AG20443 (cell line): ENCODE data around the gene ANKRD39.
A peak's percentile ranks its signal among the peaks of the same experiment; 100 is the strongest.

Source experiments
- DNase-seq: peaks from one replicate; pipeline ENCODE4 v3.0.0; 2012; ENCODE audit warnings: low spot score, mixed read lengths

The ANKRD39 gene

DNA sequence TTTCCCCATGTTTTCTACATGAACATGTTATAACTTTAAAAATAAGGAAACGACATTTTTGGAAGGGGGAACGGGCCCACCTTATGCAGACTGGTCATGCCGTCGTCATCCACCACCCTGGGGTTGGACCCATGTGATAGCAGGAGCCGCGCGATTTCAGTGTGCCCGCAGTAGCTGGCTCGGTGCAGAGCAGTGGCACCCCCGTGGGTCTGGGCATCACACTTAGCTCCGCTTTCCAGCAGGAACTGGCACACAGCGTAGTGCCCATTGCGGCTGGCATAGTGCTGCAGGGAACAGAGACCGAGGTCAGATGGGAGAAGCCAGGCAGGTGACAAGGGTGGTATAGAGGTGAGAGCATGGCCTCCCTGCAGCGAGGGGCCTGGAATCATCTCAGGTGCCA lies 4.5 kb downstream of the ANKRD39 start:
- DNase-seq = no peak

DNA sequence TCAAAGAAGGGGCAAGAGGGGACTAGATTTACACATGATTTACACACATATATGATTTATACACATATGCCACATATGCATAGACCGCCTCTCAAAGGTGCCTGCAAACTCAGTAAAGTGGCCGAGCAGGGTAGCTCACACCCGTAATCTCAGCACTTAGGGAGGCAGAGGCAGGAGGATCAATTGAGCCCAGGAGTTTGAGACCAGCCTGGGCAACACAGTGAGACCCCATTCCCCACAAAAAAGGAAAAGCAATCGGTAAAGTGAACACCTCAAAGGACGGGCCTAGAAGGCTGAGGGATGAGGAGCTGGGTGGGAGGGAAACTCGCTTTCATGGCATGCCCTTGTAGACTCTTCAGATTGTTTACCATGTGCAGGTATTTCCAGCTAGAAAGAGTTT lies 5.1 kb downstream of the ANKRD39 start:
- no peak for DNase-seq

DNA sequence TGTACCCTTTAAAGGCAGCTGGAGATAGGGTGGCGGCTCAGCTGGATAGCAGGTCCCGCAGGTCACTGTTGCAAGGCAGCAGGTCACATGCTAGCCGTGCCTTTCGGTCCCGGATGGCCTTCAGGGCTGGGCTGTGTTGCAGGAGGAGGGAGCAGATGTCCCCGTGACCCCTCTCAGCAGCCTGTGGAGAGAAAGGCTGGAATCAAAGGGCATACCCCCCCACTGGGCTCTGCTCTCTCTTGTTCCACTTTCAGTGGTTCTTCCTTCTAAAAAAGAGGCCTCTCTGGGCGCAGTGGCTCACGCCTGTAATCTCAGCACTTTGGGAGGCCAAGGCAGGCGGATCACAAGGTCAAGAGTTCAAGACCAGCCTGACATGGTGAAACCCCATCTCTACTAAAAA lies 9.6 kb downstream of the ANKRD39 start:
- no peak for DNase-seq

DNA sequence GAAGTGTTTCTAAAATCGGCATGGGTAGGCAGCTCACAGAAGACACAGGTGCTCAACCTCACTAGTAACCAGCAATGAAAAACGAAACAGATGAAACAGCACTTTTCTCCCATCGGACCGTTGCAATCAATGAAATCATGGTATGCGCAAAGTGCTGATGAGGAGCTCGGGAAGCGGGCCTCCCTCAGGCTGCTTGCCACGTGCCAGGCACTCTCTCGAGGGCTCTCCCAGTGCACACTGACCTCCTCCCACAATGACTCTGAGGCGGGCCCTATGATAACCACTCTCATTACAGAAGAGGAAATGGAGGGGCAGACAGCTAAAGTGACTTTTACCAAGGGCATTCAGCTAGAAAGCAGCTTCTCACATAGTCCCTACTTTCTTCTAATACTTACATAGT lies 10.2 kb downstream of the ANKRD39 start:
- no peak for DNase-seq

DNA sequence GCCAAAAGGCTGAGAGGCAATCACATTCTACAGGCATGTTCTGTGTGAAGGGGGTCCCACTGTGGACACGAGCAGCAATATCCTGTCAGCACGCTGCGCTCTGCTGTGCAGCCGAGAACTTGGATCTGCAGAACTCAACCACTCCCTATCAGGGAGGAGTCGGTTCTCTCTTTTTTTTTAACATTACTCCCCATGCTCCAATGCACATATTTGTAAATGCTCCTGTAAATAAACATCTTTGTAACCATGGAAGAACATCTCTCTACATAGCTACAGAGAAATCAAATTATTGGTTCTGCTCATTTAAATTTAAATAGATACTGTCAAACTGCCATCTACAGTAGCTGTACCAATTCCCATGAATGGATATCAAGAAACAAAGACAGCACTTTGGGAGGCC lies 11.0 kb downstream of the ANKRD39 start:
- DNase-seq = no peak

DNA sequence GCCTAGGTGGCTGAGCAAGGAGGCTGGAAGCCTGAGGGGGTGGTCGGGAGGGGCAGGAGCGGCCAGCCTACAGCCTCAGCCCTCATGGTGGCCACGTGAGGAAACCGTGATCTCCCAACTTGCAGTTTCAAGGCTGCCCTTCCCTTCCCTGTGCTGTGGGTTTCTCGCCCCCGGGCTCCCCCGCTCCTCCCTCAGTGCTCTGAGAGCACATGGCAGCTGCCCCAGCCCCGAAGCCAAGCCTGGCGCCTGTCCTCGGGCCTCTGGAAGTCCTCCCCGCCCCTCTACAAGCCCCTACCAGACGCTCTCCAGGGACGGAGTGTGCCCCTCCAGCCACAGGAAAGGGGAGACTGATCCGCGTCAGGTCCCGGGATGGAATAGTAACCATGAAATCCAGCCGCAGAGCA lies 13.4 kb downstream of the ANKRD39 start:
- DNase-seq = no peak

DNA sequence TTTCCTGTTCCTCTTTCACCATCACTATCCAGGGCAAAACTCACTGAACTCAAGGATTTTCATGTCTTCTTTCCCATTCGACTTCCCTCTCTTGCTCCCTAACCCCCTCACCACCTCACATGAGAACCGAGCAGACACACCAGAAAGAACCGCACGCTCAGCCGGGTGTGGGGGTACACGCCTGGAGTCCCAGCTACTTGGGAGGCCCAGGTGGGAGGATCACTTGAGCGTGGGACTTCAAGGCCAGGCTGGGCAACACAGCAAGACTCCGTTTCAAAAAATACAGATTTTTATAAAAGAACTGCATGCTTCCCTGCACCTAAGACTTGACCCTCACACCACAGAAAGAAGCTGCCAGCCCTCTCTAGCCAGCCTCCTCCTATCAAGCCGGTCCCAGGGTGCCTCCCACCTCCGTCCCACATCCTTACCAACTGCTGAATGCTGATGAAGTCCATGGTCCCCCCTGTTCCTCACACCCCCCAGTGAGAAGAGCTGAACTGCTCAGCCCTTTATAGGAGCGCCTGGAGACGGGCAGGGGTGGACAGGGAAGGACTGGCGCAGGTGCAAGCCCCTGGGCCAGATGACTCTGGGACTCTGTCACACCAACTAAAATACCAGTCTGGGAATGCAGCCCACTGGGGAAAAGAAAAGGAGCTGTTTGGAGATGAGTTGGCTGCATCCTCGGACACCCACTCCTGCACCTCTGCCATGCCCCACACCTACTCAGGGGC lies 14.1 kb downstream of the ANKRD39 start, which contains the start of gene ANKRD23:
Gene ANKRD23, minus strand, starts transcription at position 484 of the 731 bp plus-strand sequence. Its CDS starts 29 bp downstream, at position 455.
- DNase-seq = no peak

DNA sequence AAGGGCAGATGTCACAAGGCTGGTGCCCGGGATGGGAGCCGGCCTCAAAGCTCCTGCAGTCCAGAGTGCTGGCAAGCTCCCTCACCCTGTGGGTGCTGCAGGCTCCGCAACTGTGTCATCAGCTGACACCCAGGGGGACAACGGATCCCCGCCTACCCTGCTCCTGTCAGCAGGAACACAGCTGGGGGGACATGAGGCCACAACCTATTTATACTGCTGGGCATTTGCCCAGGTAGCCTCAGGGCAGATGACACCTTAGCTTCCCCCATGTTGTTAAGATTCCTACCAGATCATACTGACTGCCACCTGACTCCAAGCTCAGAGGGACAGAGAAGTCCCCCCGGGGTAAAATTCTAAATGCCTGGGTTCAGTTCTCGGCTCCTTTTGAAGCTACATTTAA lies 15.2 kb downstream of the ANKRD39 start:
- no peak for DNase-seq

DNA sequence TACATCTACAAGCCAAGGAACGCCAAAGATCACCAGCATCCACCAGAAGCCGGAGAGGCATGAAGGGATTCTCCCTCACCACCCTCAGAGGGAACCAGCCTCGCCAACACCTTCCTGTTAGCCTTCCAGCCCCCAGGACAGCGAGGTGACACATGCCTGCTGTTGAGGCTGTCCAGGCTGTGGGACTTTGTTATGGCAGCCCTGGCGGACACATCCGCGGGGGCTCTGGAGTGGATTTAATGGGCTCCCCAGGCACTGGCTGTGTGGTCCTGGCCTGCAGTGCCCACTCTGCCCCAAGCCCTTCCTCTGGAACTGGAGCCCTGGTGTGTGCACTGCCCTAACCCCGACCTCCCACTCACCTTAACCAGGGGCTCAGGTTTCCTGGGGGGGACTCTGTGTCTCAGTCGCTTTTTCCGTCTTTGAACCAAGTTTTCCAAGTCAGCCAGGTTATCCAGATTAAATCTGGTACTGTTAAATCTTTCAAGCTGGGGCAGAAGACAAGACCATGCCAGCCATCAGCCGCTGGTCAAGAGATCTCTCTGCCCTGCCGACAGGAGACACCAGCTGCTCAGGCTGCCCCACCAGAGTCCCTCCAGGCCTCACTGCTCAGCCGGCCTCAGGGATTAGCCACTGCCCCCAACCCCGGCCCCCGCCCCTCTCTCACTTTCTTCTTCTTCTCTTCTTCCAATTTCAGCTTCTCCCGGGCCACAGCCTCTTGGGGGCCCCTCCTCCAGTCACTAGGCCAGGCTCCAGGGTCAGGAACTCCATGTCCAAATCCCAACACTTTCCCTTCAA lies 15.9 kb downstream of the ANKRD39 start:
- no peak for DNase-seq

DNA sequence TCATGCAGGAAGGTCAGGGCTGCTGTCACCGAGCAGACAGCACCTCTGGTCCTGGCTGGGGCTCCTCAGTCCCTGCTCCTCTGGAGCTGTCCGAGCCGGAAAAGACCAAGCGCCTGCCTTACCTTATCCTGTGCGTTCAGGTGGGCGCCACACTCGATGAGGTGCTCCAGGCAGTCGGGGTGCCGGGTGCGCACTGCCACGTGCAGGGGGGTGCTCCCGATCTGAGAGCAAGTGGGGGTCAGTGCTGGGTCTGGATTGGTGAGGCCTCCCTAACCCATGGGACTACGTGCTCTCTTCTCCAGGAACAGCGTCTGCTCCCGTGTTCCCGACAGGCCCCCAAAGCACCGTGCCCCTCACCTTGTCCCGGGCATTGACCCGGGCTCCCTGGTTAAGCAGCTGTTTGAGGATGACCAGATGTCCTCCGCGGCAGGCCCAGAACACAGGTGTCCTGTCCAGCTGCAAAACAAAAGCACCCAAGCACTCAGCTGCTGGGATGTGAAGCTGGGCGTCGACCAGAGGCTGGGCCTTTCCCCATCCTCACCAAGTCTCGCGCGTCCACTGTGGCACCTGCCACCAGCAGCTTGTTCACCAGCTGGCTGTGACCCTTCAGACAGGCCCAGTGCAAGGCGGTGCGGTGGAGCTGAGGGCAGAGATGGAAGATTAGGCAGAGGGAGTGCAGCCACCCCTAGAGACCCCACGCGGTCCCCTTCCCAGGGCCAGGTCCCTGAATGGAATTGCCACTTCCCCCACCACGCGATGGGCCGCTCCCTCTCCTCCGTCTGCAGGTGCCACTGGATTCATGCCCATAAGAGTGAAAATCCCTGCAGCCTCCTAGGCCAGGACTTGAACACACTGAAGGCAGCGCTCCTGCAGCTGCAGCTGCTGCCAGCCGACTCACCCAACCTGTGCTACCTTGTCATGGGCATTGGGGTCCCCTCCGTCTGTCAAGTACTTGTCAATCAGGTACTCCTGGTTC lies 17.7 kb downstream of the ANKRD39 start:
- no peak for DNase-seq

DNA sequence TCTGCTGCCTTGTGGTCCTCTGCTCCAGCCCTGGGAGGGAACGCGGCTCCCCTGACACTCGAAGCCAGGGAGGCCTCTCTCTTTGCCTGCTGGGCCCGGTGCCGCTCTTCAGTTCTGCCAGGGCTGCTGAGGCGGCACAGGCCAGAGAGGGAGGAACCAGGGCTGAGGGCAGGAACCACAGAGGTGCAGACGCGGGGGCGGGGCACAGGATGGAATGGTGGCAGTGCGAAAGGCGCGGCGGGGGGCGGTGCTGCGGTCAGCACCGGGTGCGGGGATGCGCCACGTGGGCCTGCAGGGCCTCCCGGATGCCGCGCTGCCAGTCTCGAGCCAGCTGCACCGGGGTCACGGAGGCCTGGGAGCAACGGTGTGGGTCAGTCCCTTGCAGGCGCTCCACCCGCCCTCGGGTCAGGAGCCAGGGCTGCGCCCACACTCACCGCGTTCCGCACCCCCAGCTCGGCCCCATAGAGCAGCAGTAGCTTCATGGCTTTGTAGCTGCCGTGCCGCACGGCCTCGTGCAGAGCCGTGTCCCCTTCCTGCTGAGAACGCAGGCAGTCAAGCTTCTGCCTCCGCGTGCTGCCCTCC lies 18.4 kb downstream of the ANKRD39 start:
- no peak for DNase-seq

DNA sequence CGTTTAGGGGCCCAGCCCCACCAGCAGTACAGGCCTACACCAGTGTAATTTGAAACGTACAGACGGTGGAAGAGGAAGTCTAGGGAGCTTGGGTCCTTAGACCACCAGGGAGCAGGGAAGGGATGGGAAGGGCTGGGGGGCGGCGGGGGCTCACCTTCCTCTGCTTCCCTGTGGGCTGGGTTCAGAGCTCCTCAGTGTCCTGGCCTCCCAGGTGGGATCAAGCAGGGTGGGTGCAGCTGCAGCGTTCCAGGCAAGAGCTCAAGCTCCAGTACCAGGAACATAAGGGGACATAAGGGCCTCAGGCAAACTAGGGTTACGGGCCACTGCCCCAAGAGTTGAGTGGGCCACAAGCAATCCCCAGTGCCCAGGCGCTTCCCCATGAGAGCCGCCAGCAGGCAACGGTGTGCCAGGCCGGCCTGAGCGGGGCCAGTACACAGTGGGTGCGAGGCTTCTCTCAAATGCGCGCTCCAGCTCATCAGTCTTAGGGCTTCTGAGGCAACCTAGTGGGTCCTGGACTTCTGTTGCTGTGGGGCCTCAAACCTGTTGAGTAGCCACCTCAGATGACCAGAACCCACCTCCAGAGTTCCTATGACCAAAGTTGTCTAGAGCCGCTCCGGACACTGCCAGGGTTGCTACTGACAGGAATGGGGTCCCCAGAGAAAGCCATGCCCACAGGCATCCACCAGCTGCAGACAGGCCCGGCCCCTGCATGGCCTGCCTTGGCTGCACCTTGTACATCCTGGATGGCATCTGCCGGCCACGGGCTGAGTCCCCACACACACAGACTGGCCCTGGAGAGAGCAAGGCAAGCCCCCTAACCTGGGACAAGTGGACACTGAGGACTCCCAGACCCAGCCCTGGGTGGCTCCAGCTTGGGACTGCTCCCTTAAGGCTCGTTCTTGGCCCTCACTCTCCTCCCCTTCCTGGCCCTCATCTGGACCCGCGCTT lies 19.2 kb downstream of the ANKRD39 start:
- DNase-seq = no peak

DNA sequence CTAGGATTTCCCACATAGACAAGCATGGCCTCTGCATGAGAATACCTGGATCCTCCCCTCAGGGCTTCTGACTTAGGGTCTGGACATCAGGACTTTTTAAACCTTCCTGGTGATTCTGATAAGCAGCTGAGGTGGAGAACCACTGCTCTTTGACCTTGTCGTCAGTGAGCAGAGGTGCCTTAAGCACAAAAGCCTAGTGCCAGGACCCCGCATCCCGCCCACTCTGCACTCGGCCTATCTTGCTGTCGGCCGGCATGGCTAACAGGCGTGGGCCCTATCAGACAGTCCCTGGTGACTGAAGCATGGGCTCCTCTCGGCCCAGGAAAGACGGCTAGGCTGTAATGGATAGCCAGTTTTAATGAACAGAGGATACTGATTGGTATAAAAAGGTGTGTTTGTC lies 20.2 kb downstream of the ANKRD39 start:
- DNase-seq = no peak

DNA sequence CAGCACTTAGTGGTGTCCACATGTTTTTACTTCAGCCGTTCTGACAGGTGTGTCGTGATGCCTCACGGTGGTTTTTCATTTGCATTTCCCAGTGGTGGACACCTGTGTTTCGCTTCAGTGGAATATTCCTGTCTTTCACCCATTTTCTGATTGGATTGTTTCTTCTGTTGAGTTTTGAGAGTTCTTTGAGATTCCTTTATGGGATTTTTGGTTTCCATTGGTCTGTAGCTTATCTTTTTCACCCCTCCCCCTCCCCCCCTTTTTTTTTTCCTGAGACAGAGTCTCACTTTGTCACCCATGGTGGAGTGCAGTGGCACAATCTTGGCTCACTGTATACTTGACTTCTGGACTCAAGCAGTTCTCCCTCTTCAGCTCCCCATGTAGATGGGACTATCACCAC lies 22.0 kb downstream of the ANKRD39 start:
- DNase-seq = no peak

DNA sequence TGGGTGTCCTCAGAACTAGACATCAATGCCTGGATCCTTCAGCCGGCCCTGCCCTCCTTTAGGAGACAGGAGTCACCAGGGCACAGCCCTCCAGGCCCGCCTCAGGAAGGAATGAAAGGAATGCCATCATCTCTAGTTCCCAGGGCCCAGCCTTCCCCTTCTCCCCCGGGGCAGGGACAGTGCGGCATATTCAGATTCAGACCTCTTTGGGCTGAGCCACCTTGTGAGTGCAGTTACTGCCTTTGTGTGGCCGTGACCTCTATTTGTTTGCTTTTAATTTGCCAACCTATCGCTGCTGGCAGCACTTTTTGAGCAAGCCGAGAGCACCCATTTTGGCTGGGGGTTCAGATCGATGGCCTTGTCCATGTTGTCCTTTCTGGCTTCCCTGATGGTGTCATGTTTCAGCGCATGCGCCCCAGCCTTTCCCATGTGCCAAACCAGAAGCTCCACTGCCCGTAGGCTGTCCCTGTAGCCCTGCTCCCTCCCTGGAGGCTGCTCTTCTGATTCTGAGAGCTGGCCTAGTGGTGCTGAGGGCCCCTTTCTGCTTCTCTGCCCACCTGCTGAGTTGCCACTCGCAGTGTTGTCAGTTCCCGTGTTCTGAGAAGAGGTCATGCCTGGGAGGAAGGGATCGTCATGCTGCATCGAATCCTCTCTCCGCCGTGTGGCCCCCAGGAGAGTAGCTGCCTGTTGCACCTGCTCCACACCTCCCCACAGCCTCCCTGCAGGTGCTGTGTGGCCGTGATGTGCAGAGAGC lies 24.9 kb downstream of the ANKRD39 start:
- peak; percentile 80 for DNase-seq

DNA sequence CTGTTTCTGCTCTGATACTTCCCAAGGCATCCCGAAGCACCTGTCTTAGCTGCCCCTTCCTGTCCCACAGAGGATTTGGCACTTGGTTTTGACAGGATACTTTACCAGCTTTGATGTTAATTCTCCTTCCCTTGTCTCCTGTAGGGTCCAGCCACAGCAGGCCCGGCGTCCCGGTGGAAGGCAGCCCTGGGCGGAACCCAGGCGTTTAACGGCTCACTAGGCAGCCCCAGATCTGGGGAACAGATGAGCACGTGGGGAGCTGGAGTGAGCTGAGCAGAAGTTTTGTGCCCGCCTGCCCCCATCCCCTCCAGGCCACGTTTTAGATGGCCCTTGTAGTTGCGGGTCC lies 25.4 kb downstream of the ANKRD39 start:
- DNase-seq = no peak

DNA sequence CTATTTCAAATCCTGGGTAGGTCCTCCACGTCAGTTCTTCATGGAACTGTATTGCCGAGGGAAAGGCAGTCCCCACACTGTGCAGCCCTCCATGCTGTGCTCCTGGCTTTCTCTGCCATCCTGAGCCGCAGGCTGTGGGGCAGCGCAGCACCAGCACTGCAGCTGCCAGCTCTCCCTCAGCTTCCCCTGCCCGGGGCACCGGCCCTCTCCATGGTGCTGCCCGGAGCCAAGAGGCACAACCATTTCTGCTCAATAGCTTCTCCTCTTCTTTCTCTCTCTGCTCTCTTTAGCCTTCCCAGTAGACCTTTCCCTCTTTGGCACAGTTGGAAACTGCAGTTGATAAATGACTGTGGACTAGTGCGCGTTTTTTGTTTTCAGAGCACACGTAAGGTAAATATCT lies 26.1 kb downstream of the ANKRD39 start:
- DNase-seq = peak; percentile 33

DNA sequence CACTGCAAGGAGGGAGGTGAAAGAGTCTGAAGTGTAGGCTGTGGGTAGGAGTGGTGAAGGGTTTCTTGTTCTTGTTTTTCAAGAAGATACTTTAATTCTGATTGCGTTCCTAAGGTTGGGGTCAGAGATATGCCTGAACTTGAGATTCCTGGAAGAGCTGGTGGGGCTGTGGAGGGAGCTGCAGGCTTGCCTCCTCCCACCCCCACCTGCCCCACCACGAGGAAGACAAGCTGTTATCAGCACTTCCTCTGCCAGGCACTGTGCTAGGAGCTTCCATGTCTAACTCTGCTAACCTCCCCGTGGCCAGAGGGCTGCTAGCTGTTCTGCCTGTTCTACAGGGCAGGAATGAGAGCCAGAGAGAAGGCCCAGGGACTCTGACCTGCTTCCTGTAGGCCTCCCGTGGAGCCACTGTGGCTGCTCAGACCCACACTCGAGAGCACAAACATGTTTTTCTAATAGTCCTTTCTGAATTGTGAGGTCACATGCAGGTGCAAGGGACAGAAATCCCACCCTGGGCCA lies 27.7 kb downstream of the ANKRD39 start:
- no peak for DNase-seq

DNA sequence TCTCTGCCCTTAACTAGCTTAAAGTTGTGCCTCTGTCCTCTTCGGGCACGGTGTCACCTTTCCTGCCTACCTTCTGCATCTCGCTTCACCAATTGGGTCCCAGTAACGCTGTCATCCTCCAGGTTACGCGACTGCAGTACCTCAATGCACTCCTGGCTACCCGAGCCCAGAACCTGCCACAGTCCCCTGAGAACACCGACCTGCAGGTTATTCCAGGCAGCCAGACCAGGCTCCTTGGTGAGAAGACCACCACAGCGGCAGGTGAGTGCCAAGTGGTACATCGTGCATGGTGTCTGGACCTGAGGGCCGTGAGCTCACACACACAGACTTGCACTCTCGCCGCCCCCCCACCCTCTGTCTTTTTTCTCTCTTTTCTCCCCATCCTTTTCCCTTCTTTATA lies 28.9 kb downstream of the ANKRD39 start:
- no peak for DNase-seq

DNA sequence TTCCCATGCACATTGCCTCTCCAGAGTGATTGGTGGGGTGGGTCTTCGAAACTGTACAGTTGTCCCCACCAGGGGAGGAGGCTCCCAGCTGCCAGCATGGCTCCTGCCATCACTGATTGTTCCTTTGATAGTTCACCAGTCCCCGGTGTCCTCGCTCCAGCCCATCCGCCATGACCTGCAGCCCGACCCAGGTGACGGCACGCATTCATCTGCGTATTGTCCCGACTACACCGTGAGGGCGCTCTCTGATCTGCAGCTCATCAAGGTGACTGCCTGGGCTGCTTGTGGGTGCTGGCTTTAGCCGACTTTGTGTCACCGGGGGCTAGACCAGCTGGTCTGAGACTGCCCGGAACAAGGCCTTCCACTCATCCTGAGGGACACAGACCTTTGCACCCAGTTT lies 29.4 kb downstream of the ANKRD39 start:
- no peak for DNase-seq
